ENCODE results near the gene PABPC1L2B. TPM values are rescaled to one million over a fixed set of nuclear protein-coding genes. Genes with fewer than 3 reads are reported as not detected.
"Not testable (repeated sequence)": the region's sequence is repeated elsewhere in the genome, so short reads cannot be mapped to it uniquely, and the experiment has no call there.

PABPC1L2B gene
- total and polyA plus RNA-seq, 2 of the 8 experiments (the other 6 are each of a cell fraction or from before 2014, with no cell fraction given), result 1.5 to 1.7 TPM

GRCh38 chrX:72971859-72972258 is 30.9 kb upstream of the PABPC1L2B start:
- FAIRE-seq; H3K27ac ChIP-seq (ENCODE audit: low read depth, low read length); POLR2A ChIA-PET (ENCODE audit: partially characterized antibody): not testable (repeated sequence)

DNA sequence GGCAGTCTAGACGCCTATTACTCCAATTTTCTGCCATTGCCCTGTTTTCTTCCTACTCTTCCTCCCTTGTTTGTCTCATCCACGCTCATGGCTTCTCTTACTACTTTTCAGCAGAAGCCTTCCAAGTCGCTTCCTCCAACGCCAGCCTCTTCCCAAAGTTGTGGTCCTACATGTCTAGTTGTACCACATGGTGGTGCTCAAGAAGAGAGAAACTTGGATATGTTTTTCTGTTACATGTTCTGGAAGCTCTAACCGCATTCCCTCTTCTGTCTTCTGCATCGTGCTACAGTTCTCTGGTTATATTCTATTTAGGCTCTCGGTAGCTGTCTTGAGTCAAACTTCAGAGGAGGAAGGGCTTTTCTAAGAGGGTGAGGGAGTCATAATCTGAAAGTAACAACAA is 27.9 kb upstream of the PABPC1L2B start:
- H3K23ac ChIP-seq (ENCODE audit: insufficient read length); H4K91ac ChIP-seq (replicated peaks; ENCODE audit: insufficient read length, low read length); H2BK15ac ChIP-seq (ENCODE audit: low read length); H3K9ac ChIP-seq (replicated peaks in 1 of 4; ENCODE audit: extremely low read depth in 1 of 4, low read depth in 3 of 4, low read length in 3 of 4); H3K14ac ChIP-seq (ENCODE audit: insufficient read length); H4K20me1 ChIP-seq (replicated peaks in 1 of 2; ENCODE audit: control insufficient read depth in 1 of 2, insufficient read depth in 2 of 2, low read length in 2 of 2); H3K18ac ChIP-seq (ENCODE audit: extremely low read depth, low read length); H2BK12ac ChIP-seq (ENCODE audit: low read depth, low read length); CTCF ChIA-PET (ENCODE audit: partially characterized antibody); FAIRE-seq; H3K27me3 ChIP-seq (replicated peaks in 1 of 4; ENCODE audit: control insufficient read depth in 3 of 4, extremely low read depth in 1 of 4, insufficient read depth in 3 of 4, low read length in 3 of 4); POLR2A ChIA-PET (ENCODE audit: partially characterized antibody); H2BK20ac ChIP-seq (ENCODE audit: low read length); H3K4me2 ChIP-seq (ENCODE audit: insufficient read depth in 1 of 2, low read depth in 2 of 2, low read length in 2 of 2); H3K36me3 ChIP-seq (ENCODE audit: control insufficient read depth in 2 of 4, insufficient read depth in 4 of 4, low read length in 3 of 4); H3K27ac ChIP-seq (ENCODE audit: low read depth, low read length); H4K5ac ChIP-seq (ENCODE audit: insufficient read length, low read depth, low read length); H3K79me2 ChIP-seq (ENCODE audit: control insufficient read depth in 1 of 2, insufficient read depth in 2 of 2, low read length in 2 of 2); H3K23me2 ChIP-seq (ENCODE audit: low read depth, low read length); H2AFZ ChIP-seq (ENCODE audit: low read length); H3K4me3 ChIP-seq (ENCODE audit: extremely low read depth in 1 of 4, insufficient read depth in 2 of 4, low read depth in 3 of 4, low read length in 4 of 4); DNase-seq (ENCODE audit: low read depth in 1 of 2, low spot score in 2 of 2); H2BK120ac ChIP-seq (replicated peaks; ENCODE audit: low read depth, low read length); H3K79me1 ChIP-seq (ENCODE audit: low read depth, low read length); H3K4me1 ChIP-seq (replicated peaks in 1 of 4; ENCODE audit: control insufficient read depth in 3 of 4, insufficient read depth in 4 of 4, low read length in 3 of 4); H3K9me3 ChIP-seq (ENCODE audit: insufficient read depth in 2 of 2, low read depth in 1 of 2, low read length in 1 of 2); H3K4ac ChIP-seq (replicated peaks; ENCODE audit: insufficient read length, low read depth, low read length); H2BK5ac ChIP-seq (ENCODE audit: low read depth, low read length); H4K8ac ChIP-seq (ENCODE audit: extremely low read depth, insufficient read depth, low read length); H2AK5ac ChIP-seq (ENCODE audit: low read depth, low read length); H3K56ac ChIP-seq (replicated peaks; ENCODE audit: insufficient read length, low read depth, low read length): not testable (repeated sequence)
- WGBS, 2 experiments (ENCODE audit: extremely low coverage in 1 of 2, insufficient coverage in 1 of 2, insufficient read length in 1 of 2, insufficient replicate concordance in 2 of 2, low coverage in 1 of 2, low lambda C conversion rate in 2 of 2, missing lambda C conversion rate in 1 of 2), result no CpG with 5 or more reads among the region's 7 CpGs

More at GRCh38 chrX:72971859-72972258, 30.9 kb upstream of the PABPC1L2B start:
- H3K27me3 ChIP-seq (replicated peaks in 1 of 4; ENCODE audit: control insufficient read depth in 3 of 4, extremely low read depth in 1 of 4, insufficient read depth in 3 of 4, low read length in 3 of 4); H3K4me2 ChIP-seq (ENCODE audit: insufficient read depth in 1 of 2, low read depth in 2 of 2, low read length in 2 of 2); H3K4me1 ChIP-seq (replicated peaks in 1 of 4; ENCODE audit: control insufficient read depth in 3 of 4, insufficient read depth in 4 of 4, low read length in 3 of 4); H2AFZ ChIP-seq (ENCODE audit: low read length); H4K5ac ChIP-seq (ENCODE audit: insufficient read length, low read depth, low read length); H2BK12ac ChIP-seq (ENCODE audit: low read depth, low read length); H3K36me3 ChIP-seq (ENCODE audit: control insufficient read depth in 2 of 4, insufficient read depth in 4 of 4, low read length in 3 of 4); H3K14ac ChIP-seq (ENCODE audit: insufficient read length); H4K8ac ChIP-seq (ENCODE audit: extremely low read depth, insufficient read depth, low read length); H3K18ac ChIP-seq (ENCODE audit: extremely low read depth, low read length); H2BK5ac ChIP-seq (ENCODE audit: low read depth, low read length); H3K23me2 ChIP-seq (ENCODE audit: low read depth, low read length); DNase-seq (ENCODE audit: low read depth in 1 of 2, low spot score in 2 of 2); H2BK20ac ChIP-seq (ENCODE audit: low read length); H3K79me2 ChIP-seq (ENCODE audit: control insufficient read depth in 1 of 2, insufficient read depth in 2 of 2, low read length in 2 of 2); H3K4ac ChIP-seq (replicated peaks; ENCODE audit: insufficient read length, low read depth, low read length); H3K56ac ChIP-seq (replicated peaks; ENCODE audit: insufficient read length, low read depth, low read length); H4K91ac ChIP-seq (replicated peaks; ENCODE audit: insufficient read length, low read length); H3K79me1 ChIP-seq (ENCODE audit: low read depth, low read length); H4K20me1 ChIP-seq (replicated peaks in 1 of 2; ENCODE audit: control insufficient read depth in 1 of 2, insufficient read depth in 2 of 2, low read length in 2 of 2); CTCF ChIA-PET (ENCODE audit: partially characterized antibody); H3K9ac ChIP-seq (replicated peaks in 1 of 4; ENCODE audit: extremely low read depth in 1 of 4, low read depth in 3 of 4, low read length in 3 of 4); H3K4me3 ChIP-seq (ENCODE audit: extremely low read depth in 1 of 4, insufficient read depth in 2 of 4, low read depth in 3 of 4, low read length in 4 of 4); H2BK120ac ChIP-seq (replicated peaks; ENCODE audit: low read depth, low read length); H3K23ac ChIP-seq (ENCODE audit: insufficient read length); H2AK5ac ChIP-seq (ENCODE audit: low read depth, low read length); H3K9me3 ChIP-seq (ENCODE audit: insufficient read depth in 2 of 2, low read depth in 1 of 2, low read length in 1 of 2); H2BK15ac ChIP-seq (ENCODE audit: low read length): not testable (repeated sequence)
- no CpG with 5 or more reads among the region's 5 CpGs for WGBS, 2 experiments (ENCODE audit: extremely low coverage in 1 of 2, insufficient coverage in 1 of 2, insufficient read length in 1 of 2, insufficient replicate concordance in 2 of 2, low coverage in 1 of 2, low lambda C conversion rate in 2 of 2, missing lambda C conversion rate in 1 of 2)
